HG03521 (cell line): ENCODE results near the gene SYT1.
A peak's percentile ranks its signal among the peaks of the same experiment; 100 is the strongest.

ENCODE experiments used
- ATAC-seq: cut with Tn5 transposase; IDR thresholded peaks from one replicate; pipeline ENCODE4 v1.9.1; 2021; ENCODE audit warnings: mild to moderate bottlenecking, moderate library complexity; ENCODE audit not compliant: unreplicated experiment

Gene SYT1

DNA sequence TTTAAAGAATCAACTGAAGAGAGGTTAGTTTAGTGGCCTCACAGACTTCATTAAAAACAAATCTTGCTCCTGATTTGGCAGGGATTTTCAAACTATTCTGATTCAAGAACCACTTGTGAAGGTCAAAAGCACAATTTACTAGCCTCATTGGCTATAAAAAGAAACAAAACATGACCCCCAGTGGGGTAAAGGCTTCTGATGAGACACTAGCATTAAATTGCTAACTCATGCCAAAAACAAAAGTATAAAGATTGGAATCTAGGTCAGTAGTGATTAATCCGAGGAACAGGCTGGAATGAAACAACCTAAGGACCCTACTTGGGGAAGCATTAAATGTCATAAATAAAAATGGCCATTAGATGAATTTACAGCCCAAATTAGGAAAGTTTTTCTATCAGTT, 513.9 kb downstream of the SYT1 start:
- no peak for ATAC-seq

DNA sequence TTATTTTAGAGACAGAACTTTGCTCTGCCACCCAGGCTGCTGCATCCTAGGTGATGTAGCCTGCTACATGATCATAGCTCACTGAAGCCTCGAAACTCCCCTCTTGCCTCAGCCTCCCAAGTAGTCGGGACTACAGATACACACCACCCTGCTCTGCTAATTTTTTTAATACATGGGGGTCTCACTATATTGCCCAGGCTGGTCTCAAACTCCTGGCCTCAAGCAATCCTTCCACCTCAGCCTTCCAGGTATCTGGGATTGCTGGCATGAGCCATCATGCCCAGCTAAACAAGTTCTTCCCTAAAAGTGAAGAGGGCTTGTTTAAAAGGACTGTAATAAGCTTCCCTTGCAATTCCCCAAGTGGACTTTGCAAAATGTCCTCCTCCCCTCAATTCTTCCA, 515.8 kb downstream of the SYT1 start:
- ATAC-seq: no peak

DNA sequence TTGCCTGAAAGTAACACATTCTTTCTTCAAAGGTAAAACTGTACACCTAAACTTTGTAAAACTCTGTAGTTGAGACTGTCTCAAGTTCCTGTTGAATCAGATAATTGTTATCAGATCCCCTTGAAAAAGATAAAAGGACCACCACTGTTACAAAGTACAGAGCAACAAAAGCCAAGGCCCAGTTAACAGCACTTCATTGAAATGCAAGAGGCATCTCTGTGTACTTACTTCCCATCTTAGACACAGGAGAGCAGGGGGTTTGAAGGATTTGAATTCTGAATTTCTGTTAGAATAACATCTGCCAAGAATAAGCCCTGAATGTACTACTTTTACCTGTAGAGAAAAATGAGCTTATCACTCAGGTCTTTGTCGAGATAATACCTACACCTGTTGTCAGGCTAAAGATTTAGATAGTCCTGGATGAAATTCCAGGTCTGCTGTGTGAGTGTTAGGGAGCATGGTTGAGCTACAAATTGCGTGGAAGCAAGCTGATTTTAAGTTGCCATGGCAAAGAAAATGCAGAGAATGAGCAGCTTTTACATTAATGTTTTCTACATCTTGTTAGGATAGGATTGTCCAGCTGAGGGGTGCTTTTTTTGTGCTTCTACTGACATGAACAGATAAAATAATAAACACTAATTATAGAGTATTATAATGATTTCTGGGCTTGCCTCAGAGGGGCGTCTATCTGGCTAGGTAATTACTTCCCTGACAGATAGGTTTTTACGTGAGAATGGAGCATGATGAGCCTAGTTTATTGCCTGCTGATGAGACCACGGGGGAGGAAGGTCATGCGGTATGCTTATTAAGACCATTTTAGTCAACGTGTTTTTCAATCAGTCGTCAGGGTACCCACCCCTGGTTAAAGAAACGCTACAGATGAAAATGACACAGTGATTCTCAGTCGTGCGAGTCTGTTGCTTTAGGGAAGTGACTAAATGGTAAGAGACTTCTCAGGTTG, 517.0 kb downstream of the SYT1 start:
- no peak for ATAC-seq

DNA sequence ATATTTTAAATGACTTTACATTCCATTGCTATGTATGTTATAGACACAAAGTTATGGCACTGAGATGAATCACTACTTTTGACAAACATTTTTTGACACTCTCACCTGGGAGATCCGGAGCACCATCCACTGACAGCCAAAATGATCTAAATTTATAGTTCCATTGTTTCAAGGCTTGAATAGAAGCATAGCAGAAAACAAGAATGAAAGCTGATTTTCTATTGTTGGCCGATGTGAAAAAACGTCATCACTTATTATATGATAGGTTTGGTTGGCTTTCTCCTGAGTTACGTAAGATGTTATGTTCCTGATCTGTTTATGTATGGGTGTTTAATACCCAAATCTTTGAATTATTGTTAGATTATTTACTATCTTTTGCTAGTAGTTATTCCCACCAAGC, 520.0 kb downstream of the SYT1 start:
- ATAC-seq: no peak

- no peak for ATAC-seq
Observed at GRCh38 chr12:79388011-79388410, 523.4 kb downstream of the SYT1 start.

DNA sequence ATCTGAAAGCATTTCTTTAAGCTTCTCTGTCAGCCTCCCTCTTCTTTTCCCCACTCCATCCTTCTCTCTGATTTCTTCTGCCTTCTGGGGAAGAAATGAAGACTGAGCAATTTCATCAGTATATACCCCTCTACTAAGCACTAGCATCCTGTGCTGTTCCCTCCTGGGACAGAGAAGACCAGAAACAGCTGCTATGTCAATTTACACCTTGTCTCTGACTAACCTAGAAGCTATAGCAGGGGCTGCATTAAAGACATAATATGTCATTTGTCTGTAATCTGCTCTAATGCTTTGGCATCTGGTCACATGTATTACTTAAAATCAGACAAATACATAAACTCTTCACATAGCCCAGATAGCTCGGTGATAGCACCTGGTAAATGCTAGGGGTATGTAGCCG, 529.3 kb downstream of the SYT1 start:
- ATAC-seq: no peak

DNA sequence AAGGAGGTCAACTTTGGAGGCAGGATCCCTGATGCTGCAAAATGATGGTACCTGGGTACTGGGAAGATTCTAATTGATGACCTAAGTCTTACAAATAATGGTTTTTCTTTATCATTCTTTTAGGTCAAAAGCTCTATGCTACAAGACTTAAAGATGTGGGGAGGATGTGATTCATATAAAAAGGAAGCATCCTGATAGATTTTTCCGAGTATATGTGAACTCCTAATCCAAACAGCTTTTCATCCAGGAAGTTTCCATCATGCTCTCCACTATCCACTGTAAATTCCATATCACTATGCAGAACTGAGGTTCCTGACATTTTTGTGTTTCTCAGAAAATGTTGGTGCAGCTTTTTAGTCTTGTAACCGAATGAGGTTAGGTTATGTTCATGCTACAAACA, 533.0 kb downstream of the SYT1 start:
- ATAC-seq: no peak

DNA sequence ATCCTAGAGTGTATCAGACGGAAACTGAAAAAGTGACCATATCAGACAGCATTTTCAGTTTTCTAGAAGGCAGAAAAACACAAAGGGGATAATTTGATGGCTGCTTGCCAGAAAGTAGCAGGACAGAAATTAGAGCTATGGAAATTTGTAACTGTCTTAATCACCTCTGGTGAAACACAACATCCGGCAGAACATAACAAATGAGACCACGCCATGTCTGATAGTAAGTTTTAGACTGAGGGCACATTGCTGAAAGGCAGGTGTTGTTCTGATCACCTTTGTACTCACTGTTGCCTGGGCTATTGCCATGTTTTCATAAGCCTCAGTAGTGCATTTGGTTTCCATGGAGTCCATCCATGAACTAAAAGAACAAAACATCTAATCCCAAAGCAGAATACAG, 535.9 kb downstream of the SYT1 start:
- no peak for ATAC-seq

GRCh38 chr12:79402606-79403005, 538.0 kb downstream of the SYT1 start:
- ATAC-seq: no peak

DNA sequence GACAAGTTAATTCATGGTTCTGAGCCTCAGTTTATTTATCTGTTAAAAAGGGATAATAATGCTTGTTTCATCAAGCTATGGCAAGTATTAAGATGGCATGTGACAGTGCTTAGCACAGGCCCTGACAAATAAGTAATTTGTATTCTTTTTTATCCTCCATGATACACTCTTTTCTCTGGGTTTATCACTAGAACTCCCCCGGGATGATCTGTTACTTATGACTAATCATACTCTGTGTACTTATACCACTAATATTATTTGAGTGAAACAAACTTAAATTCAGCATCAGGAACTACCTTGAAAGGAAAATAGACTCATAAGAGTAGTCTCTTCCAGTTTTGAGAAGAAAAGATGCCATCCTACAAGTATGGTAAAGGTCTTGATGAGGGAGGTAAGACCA, 542.4 kb downstream of the SYT1 start:
- no peak for ATAC-seq

GRCh38 chr12:79407671-79408622, 543.4 kb downstream of the SYT1 start:
- ATAC-seq: peak; percentile 67

DNA sequence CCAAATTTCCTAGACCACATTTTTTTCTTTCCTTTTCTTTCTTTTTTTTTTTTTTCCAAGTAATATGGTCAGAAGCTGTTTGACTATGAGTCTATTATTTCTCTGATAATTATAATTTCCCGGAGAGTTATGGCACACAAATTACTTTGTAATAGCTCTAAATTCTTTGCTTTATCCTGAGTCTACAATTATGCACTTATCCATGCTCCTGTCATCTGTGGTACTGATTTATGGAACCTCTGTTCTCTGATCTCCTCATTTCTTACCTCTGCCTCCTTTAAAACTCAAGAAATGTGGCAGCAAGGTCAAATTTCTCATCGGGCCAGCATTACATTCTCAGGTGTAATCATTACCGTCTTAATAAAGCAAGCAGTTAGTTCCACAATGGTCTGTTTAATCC, 544.1 kb downstream of the SYT1 start:
- ATAC-seq: no peak

- no peak for ATAC-seq
Observed at GRCh38 chr12:79409562-79409961, 545.0 kb downstream of the SYT1 start.

- ATAC-seq: no peak
Observed at GRCh38 chr12:79411791-79412190, 547.2 kb downstream of the SYT1 start.

DNA sequence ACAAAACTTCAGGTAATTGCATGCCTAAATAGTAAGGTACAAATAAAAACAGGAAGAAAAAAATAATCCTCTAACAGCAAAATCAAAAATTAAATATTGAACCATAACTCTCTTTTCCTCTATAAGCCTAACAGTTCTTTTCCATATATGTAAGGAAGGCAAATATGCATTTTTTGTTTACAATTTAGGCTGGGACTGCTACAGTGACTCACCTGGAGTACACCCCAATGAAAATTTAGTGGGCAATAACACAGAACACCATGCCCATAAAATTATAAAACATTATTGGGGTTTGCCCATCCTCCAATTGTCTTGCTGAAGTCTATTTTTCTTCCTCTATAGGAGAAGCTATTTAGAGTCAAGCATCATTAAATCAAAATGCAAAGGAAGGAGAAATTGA, 549.2 kb downstream of the SYT1 start:
- ATAC-seq: no peak

DNA sequence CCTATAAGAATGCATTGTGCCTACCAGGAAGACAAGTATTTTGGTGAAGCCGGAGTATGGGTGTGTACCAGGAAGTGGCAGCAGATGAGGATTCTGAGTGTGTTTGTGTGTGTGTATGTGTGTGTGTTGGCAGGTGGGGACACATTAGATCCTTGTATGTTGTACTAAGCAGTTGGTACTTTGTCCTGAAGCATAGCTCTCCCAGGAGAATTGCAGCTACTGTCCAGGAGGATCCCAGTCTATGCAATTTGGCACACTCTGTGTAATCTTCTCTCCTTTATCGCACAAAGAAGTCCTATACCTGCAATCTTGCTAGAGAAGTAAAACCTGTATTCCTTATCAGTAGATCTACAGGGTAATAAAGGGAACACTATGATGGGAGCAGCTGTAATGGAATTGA, 549.7 kb downstream of the SYT1 start:
- ATAC-seq: no peak

DNA sequence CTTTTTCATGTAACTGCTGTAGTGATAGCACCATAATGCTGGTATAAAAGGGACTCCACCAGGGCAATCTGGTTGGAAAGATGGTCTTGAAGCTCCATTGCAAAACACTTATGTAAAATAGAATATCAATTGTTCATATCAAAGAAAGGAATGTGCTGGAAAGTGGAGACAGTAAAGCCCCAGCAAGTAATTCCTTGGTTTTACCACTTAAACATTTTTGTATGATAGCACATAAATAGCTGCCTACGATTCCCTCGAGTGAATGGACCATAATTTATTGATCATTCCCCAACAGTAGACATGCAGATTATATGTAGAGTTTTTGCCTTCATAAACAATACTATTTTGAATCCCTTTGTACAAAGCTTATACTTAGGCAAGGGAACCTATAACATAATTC, 550.7 kb downstream of the SYT1 start:
- no peak for ATAC-seq

- no peak for ATAC-seq
Observed at GRCh38 chr12:79415746-79416435, 551.3 kb downstream of the SYT1 start.

- ATAC-seq: no peak
Observed at GRCh38 chr12:79420146-79420618, 555.6 kb downstream of the SYT1 start.

- no peak for ATAC-seq
Observed at GRCh38 chr12:79421236-79421740, 556.7 kb downstream of the SYT1 start.
